Activated T-cell treated with anti-CD3 and anti-CD28 coated beads, Interleukin-2, amount 50 U/mL, for 4 hours (primary cell): ENCODE data around the gene EPHA5. TPM values are rescaled to one million over a fixed set of nuclear protein-coding genes. Genes with fewer than 3 reads are reported as not detected.
"Not testable (repeated sequence)": the region's sequence is repeated elsewhere in the genome, so short reads cannot be mapped to it uniquely, and the experiment has no call there.

ENCODE experiments used
- ATAC-seq, 2 donors: fragments of 200-7000 bp; cut with Tn5 transposase; one replicate each; pipeline ENCODE4 v1.10.0; 2021
- DNase-seq: peaks from one replicate; pipeline ENCODE4 v3.0.0-alpha.2; 2020
- H3K27me3 Mint-ChIP-seq: one replicate; pipeline ENCODE4 v1.8.0; 2021; ENCODE audit warnings: low read depth, mixed read lengths
- H3K36me3 Mint-ChIP-seq: one replicate; pipeline ENCODE4 v1.8.0; 2022; ENCODE audit warnings: mixed read lengths; ENCODE audit not compliant: insufficient read depth
- H3K4me1 Mint-ChIP-seq: one replicate; pipeline ENCODE4 v1.8.0; 2021; ENCODE audit warnings: low read depth, mixed read lengths
- H3K4me3 Mint-ChIP-seq: one replicate; pipeline ENCODE4 v1.8.0; 2021; ENCODE audit warnings: mild to moderate bottlenecking, moderate library complexity, mixed read lengths
- H3K9me3 Mint-ChIP-seq: one replicate; pipeline ENCODE4 v1.8.0; 2021; ENCODE audit warnings: mixed read lengths
- total RNA-seq, 3 donors: library from RNA; stranded (reverse); gene quantifications; one replicate each; pipeline ENCODE4 v1.2.1, GENCODE V29; 2021

The EPHA5 gene
- total RNA-seq, 3 donors from 2014 or later, result not detected

DNA sequence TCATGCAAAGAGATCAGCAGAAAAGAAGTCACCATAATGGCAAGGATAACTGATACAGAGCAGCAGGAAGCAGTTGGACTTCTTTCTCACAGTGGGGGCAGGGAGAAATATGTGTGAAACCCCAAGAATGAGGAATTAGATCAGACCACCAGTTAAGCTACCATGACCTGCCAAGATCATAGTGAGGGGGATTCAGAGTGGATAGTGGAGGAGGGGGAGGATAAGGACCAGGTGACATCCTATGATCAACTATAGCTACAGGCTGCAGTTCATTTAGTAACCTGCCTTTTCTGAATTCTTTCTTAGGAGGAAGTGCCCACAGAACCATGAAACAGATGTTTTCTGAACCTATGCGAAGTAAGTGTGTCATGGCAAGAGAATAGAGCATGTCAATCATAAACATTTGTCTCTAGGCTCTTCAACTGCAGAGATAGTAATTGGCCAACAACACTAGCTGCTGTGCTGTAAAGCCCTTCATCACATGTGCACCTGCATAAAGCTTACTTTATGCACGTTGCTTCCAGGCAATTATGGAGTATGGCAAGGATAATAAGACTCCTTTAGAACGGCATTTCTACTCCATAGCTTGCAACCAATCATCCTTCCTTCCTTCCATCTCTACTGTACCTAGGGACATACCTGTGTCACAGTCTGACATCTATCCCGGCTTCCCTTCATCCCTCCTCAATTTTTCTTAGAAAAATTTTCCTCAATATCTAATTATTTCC is 329.7 kb downstream of the EPHA5 start:
- Mint-ChIP-seq H3K27me3 (no peaks in the 10 kb centered on the region), H3K36me3 (no peaks in the 10 kb centered on the region), H3K9me3 (peaks cover 14% of the 10 kb centered on the region), H3K4me3 (no peak overlapping the region), H3K4me1 (no peaks in the 10 kb centered on the region)
- ATAC-seq (no peak), DNase-seq (no peak)

DNA sequence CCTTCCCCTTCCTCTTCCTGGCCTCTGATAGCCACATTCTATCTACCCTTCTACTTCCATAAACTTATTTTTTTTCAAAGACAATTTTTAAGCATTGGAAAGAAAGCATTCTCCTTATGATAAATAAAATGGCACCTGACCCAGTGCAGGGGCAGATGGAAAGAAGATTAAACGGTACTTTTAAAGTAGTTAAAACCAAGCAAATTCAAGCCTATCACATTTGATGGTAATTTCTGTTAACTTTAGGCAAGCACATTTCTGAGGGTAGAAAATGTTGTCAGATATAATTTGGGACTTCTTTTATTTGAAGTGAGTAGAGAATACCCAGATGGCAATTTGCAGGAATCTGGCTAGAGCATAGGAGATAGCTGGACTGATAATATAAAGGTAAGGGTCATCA is 332.9 kb downstream of the EPHA5 start:
- H3K4me3 Mint-ChIP-seq, result no peak overlapping the region
- DNase-seq (no peak), ATAC-seq (no peak)
- H3K4me1 Mint-ChIP-seq, result no peaks in the 10 kb centered on the region
- H3K9me3 Mint-ChIP-seq, result peaks cover 19% of the 10 kb centered on the region
- H3K36me3 Mint-ChIP-seq, result no peaks in the 10 kb centered on the region
- no peaks in the 10 kb centered on the region for H3K27me3 Mint-ChIP-seq

DNA sequence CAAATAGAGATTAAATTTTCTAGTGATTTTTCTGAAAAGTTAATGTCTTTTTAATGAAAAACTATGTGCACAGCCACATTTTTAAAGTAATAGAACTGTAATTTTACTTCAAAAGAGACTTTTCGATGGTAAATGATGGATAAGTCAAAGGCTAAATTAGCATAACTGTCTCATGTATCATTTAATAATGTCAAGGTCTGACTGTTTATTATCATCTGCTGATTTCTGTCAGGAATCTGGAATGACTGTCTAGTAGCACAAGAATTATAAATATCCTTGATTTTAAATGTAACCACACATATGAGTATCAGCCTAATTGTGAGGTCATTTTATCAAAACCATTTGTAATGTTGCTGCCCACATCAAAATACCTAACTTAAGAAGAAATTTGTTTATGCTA is 333.8 kb downstream of the EPHA5 start:
- ATAC-seq, result no peak
- no peak for DNase-seq
- H3K4me1 Mint-ChIP-seq, result no peaks in the 10 kb centered on the region
- H3K36me3 Mint-ChIP-seq, result no peaks in the 10 kb centered on the region
- H3K4me3 Mint-ChIP-seq, result no peak overlapping the region
- no peaks in the 10 kb centered on the region for H3K27me3 Mint-ChIP-seq
- peaks cover 19% of the 10 kb centered on the region for H3K9me3 Mint-ChIP-seq

DNA sequence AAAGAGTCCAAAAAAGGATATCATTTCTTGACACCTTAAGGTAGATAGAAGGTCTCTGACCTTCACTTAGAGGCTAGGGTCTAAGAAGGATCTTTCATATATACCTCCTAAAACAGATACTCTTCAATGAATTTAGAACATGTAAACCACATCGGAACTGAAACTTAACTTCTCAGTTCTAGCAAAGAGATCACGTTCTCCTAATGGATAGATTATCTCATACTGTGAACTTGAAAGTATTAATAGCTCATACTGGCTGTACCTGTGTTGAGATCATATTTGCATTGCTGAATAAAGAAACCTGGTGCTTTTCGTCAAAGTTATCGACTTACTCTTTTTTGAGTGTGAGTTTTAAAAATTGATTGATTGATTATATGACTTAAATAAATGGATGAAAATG is 353.8 kb downstream of the EPHA5 start:
- no peaks in the 10 kb centered on the region for H3K9me3 Mint-ChIP-seq
- H3K4me3 Mint-ChIP-seq, result no peak overlapping the region
- H3K27me3 Mint-ChIP-seq, result no peaks in the 10 kb centered on the region
- DNase-seq, result no peak
- no peak for ATAC-seq
- no peaks in the 10 kb centered on the region for H3K36me3 Mint-ChIP-seq
- H3K4me1 Mint-ChIP-seq, result no peaks in the 10 kb centered on the region

DNA sequence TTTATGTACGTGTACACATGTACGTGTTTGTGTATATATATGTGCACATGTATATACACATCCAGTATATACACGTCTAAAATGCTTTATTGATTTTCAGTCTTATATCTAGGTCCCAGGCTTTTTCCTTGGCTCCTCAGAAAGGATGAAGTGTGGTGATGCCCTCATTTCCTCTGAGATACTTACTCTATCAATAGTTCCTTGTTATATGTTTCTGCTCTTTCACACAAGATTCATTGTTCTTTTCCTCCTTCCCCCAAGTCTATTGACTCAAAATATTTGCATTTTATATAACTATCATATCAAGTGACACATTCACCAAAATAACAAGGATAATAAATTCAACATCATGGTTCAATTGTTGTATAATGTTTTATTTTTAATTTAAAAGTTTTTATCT is 359.2 kb downstream of the EPHA5 start:
- Mint-ChIP-seq H3K9me3 (peaks cover 4% of the 10 kb centered on the region), H3K4me1 (no peaks in the 10 kb centered on the region), H3K4me3 (no peak overlapping the region), H3K36me3 (no peaks in the 10 kb centered on the region), H3K27me3 (no peaks in the 10 kb centered on the region)
- DNase-seq, result no peak
- no peak for ATAC-seq

DNA sequence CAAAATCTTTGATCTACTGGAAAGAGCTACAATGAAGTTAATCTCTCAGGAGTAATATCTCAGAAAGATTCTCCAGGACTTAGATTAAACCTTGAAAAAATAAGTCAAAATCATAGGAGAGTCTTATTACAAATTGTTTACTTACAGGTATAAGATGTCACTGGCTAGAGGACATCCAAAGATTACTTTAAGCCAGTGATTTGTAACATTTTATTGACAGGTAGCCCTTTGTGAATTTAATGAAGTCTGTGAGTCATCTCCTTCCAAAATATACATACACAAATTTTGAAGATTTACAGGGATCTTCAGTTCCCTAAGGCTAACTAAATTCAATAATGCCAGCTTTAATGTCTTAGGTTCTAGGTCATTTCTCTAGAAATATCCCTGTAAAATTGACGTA is 359.7 kb downstream of the EPHA5 start:
- peaks cover 4% of the 10 kb centered on the region for H3K9me3 Mint-ChIP-seq
- no peaks in the 10 kb centered on the region for H3K4me1 Mint-ChIP-seq
- H3K4me3 Mint-ChIP-seq, result no peak overlapping the region
- no peak for DNase-seq
- H3K36me3 Mint-ChIP-seq, result no peaks in the 10 kb centered on the region
- no peaks in the 10 kb centered on the region for H3K27me3 Mint-ChIP-seq
- ATAC-seq, result no peak

DNA sequence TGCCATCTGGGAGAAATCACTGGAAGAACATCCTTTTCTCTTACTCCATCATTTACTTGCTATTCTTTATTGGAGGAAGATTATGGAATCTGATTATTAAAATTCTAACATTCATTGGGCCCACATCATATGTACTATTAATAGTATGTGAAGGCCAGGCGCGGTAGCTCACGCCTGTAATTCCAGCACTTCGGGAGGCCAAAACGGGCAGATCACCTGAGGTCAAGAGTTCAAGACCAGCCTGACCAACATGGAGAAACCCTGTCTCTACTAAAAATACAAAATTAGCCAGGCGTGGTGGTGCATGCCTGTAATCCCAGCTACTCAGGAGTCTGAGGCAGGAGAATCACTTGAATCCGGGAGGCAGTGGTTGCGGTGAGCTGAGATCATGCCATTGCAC is 361.7 kb downstream of the EPHA5 start:
- not testable (repeated sequence) for H3K9me3 Mint-ChIP-seq, H3K4me1 Mint-ChIP-seq, DNase-seq, H3K36me3 Mint-ChIP-seq, H3K4me3 Mint-ChIP-seq, H3K27me3 Mint-ChIP-seq, ATAC-seq

DNA sequence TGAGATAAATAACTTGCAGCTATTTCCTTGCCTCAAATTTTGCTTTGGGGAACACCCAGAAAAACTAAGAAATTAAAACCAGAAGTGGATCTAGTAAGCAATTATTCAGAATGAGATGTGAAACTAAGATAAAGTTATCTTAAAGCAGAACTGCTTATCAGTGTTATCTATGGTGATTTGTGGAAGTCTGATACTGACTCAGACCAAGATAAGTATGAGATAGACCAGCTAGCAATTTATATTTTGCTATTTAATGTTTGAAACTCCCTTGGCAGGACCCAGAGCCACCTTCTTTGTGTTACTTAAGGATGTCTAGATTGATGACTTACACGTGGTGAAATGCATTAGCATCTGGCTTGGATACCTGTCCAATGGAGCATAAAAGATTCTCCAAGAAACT is 368.1 kb downstream of the EPHA5 start:
- H3K9me3 Mint-ChIP-seq, result no peaks in the 10 kb centered on the region
- ATAC-seq (no peak), DNase-seq (no peak)
- no peaks in the 10 kb centered on the region for H3K27me3 Mint-ChIP-seq
- H3K4me1 Mint-ChIP-seq, result no peaks in the 10 kb centered on the region
- no peaks in the 10 kb centered on the region for H3K36me3 Mint-ChIP-seq
- H3K4me3 Mint-ChIP-seq, result no peak overlapping the region

DNA sequence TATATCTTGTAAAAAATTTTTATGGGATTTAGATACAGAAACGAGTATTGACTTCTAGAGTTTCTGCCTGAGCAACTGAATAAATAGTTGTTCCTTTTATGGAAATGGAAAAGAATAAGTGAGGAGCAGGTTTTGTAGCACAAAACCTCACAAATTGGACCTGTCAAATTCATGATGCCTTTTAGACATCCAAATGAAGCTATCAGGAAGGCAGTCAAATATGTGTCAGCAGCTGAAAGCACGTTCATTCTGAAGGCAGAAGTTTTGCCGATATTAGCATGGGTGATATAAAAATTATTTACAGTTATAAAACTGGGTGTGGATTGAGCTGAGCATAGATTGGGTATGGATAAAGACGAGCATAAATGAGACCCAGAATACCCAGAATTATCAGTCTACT is 374.0 kb downstream of the EPHA5 start:
- H3K27me3 Mint-ChIP-seq, result no peaks in the 10 kb centered on the region
- DNase-seq (no peak), ATAC-seq (no peak)
- H3K4me1 Mint-ChIP-seq, result no peaks in the 10 kb centered on the region
- no peak overlapping the region for H3K4me3 Mint-ChIP-seq
- no peaks in the 10 kb centered on the region for H3K9me3 Mint-ChIP-seq
- H3K36me3 Mint-ChIP-seq, result no peaks in the 10 kb centered on the region

DNA sequence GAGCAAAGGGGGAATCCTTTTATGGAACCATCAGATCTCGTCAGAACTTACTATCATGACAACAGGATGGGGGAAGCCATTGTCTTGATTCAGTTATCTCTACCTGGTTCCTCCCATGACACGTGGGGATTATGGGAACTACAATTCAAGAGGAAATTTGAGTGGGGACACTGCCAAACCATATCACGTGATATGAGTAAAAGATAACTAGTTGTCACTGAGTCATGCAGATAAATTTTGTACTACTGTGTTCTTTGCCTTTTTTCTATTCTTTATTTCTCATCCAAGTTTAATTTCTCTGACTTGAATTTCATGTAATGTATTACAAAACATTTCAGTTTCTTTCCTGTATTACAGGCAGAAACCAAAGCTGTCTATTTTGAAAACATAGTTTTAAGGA is 383.2 kb downstream of the EPHA5 start:
- H3K9me3 Mint-ChIP-seq, result peaks cover 11% of the 10 kb centered on the region
- DNase-seq, result no peak
- no peak for ATAC-seq
- no peak overlapping the region for H3K4me3 Mint-ChIP-seq
- H3K36me3 Mint-ChIP-seq, result no peaks in the 10 kb centered on the region
- no peaks in the 10 kb centered on the region for H3K27me3 Mint-ChIP-seq
- H3K4me1 Mint-ChIP-seq, result no peaks in the 10 kb centered on the region
